IMR-90 (cell line): ENCODE results near the gene ROS1. TPM values are rescaled to one million over a fixed set of nuclear protein-coding genes. Genes with fewer than 3 reads are reported as not detected.

Experiments used
- ATAC-seq: fragments of 200-7000 bp; cut with Tn5 transposase; 2 replicates; pipeline ENCODE4 v1.9.1; 2020; ENCODE audit warnings: low read depth, mild to moderate bottlenecking, moderate library complexity
- BruUV-seq: library from RNA; stranded (reverse); fragments of 400-500 nt; replicated peaks from 2 replicates; lab custom pipeline; 2021; lab: Mats Ljungman, UMichigan
- CTCF ChIA-PET: fragments of 300-600 bp; formaldehyde crosslinking; extraction: SDS; loops from one replicate; lab custom pipeline; 2021; ENCODE audit warnings: antibody characterized with exemption; lab: Yijun Ruan, JAX
- POLR2A ChIA-PET: fragments of 300-600 bp; sonication (Branson Sonifier 250); formaldehyde crosslinking; loops from one replicate; lab custom pipeline; 2022; ENCODE audit warnings: antibody characterized with exemption; ENCODE audit not compliant: unreplicated experiment; lab: Charles Lee
- DNase-seq: peaks from one replicate; pipeline ENCODE4 v3.0.0; 2013
- H2AFZ ChIP-seq: replicated peaks from 2 replicates; pipeline ENCODE3; 2013; ENCODE audit warnings: low read length, mild to moderate bottlenecking; ENCODE audit not compliant: poor library complexity
- H2AK5ac ChIP-seq: 2 replicates; pipeline ENCODE4 v1.6.1; 2013; ENCODE audit warnings: low read depth, low read length, inconsistent platforms
- H2AK9ac ChIP-seq: replicated peaks from 2 replicates; pipeline ENCODE3; 2013; ENCODE audit warnings: mild to moderate bottlenecking, low read depth, low read length, moderate library complexity; ENCODE audit not compliant: poor library complexity
- H2BK120ac ChIP-seq: 2 replicates; pipeline ENCODE4 v1.6.1; 2013; ENCODE audit warnings: low read depth, low read length, inconsistent platforms
- H2BK15ac ChIP-seq: 3 replicates; pipeline ENCODE4 v1.6.1; 2013; ENCODE audit warnings: low read depth, low read length, inconsistent platforms
- H2BK20ac ChIP-seq: 2 replicates; pipeline ENCODE4 v1.6.1; 2013; ENCODE audit warnings: low read depth, mild to moderate bottlenecking, inconsistent platforms, low read length, moderate library complexity
- H2BK5ac ChIP-seq: 2 replicates; pipeline ENCODE4 v1.6.1; 2013; ENCODE audit warnings: mild to moderate bottlenecking, low read depth, low read length, inconsistent platforms; ENCODE audit not compliant: poor library complexity, severe bottlenecking
- H3K14ac ChIP-seq: replicated peaks from 2 replicates; pipeline ENCODE4 v1.6.1; 2013; ENCODE audit warnings: low read depth, low read length, inconsistent platforms
- H3K18ac ChIP-seq: 2 replicates; pipeline ENCODE4 v1.6.1; 2013; ENCODE audit warnings: low read depth, low read length, control low read depth
- H3K23ac ChIP-seq: 2 replicates; pipeline ENCODE4 v1.6.1; 2013; ENCODE audit warnings: low read depth, low read length, inconsistent platforms
- H3K27ac ChIP-seq: 2 replicates; pipeline ENCODE4 v1.5.1; 2013; ENCODE audit warnings: mild to moderate bottlenecking, control low read depth, low read length; ENCODE audit not compliant: insufficient read depth
- H3K27me3 ChIP-seq: 2 replicates; pipeline ENCODE4 v1.6.1; 2013; ENCODE audit warnings: low read length; ENCODE audit not compliant: control insufficient read depth, insufficient read depth
- H3K36me3 ChIP-seq: 2 replicates; pipeline ENCODE4 v1.6.1; 2013; ENCODE audit warnings: low read length, mixed read lengths; ENCODE audit not compliant: control insufficient read depth, insufficient read depth
- H3K4ac ChIP-seq: 2 replicates; pipeline ENCODE4 v1.6.1; 2013; ENCODE audit warnings: low read depth, low read length, inconsistent platforms
- H3K4me1 ChIP-seq: 2 replicates; pipeline ENCODE4 v1.6.1; 2013; ENCODE audit warnings: low read length, mixed read lengths; ENCODE audit not compliant: control insufficient read depth, insufficient read depth
- H3K4me2 ChIP-seq: 2 replicates; pipeline ENCODE4 v1.6.1; 2013; ENCODE audit warnings: low read depth, mild to moderate bottlenecking, control low read depth, low read length, moderate library complexity
- H3K4me3 ChIP-seq: 2 replicates; pipeline ENCODE4 v1.5.1; 2013; ENCODE audit warnings: low read depth, mild to moderate bottlenecking, control low read depth, low read length, moderate library complexity; ENCODE audit not compliant: insufficient read depth
- H3K56ac ChIP-seq: 2 replicates; pipeline ENCODE4 v1.6.1; 2013; ENCODE audit warnings: low read length, inconsistent platforms; ENCODE audit not compliant: insufficient read depth; ENCODE audit errors: extremely low read depth
- H3K79me1 ChIP-seq, 2 experiments: 2 replicates each; pipeline ENCODE4 v1.6.1; 2013; ENCODE audit warnings: low read length in 2 of 2, inconsistent platforms in 1 of 2, low read depth in 1 of 2
- H3K9ac ChIP-seq: 2 replicates; pipeline ENCODE4 v1.6.1; 2013; ENCODE audit warnings: low read depth, low read length, control low read depth
- H3K9me1 ChIP-seq: 2 replicates; pipeline ENCODE4 v1.6.1; 2013; ENCODE audit warnings: low read length, inconsistent platforms; ENCODE audit not compliant: insufficient read depth
- H3K9me3 ChIP-seq: 2 replicates; pipeline ENCODE4 v1.6.1; 2013; ENCODE audit warnings: low read length; ENCODE audit not compliant: control insufficient read depth, insufficient read depth
- H4K20me1 ChIP-seq: 2 replicates; pipeline ENCODE4 v1.6.1; 2013; ENCODE audit warnings: low read length, inconsistent platforms; ENCODE audit not compliant: insufficient read depth
- H4K5ac ChIP-seq: 2 replicates; pipeline ENCODE4 v1.6.1; 2013; ENCODE audit warnings: mild to moderate bottlenecking, low read depth, low read length, control low read depth
- H4K8ac ChIP-seq, 2 experiments: 2 replicates each; pipeline ENCODE4 v1.6.1; 2013; ENCODE audit warnings: low read depth in 2 of 2, low read length in 2 of 2, control low read depth in 1 of 2, inconsistent platforms in 1 of 2
- H4K91ac ChIP-seq: 2 replicates; pipeline ENCODE4 v1.6.1; 2013; ENCODE audit warnings: low read depth, low read length, inconsistent platforms; ENCODE audit not compliant: insufficient read depth
- BHLHE40 ChIP-seq: fragments of 150-350 bp; IDR thresholded peaks from 2 replicates; pipeline ENCODE4 v1.6.1; 2016; ENCODE audit warnings: mild to moderate bottlenecking, low read depth, low read length
- CEBPB ChIP-seq: IDR thresholded peaks from 2 replicates; pipeline ENCODE4 v1.6.1; 2012; ENCODE audit warnings: low read depth, low read length, improper control_type of control experiment
- CHD1 ChIP-seq: IDR thresholded peaks from 2 replicates; pipeline ENCODE4 v1.6.1; 2012; ENCODE audit warnings: low read depth, low read length, improper control_type of control experiment
- FOS ChIP-seq: fragments of 150-350 bp; IDR thresholded peaks from 2 replicates; pipeline ENCODE4 v1.6.1; 2016; ENCODE audit warnings: low read depth, low read length
- MAFK ChIP-seq: IDR thresholded peaks from 2 replicates; pipeline ENCODE4 v1.6.1; 2012; ENCODE audit warnings: low read depth, low read length, improper control_type of control experiment
- MAZ ChIP-seq: IDR thresholded peaks from 2 replicates; pipeline ENCODE4 v1.6.1; 2012; ENCODE audit warnings: low read depth, mild to moderate bottlenecking, low read length, improper control_type of control experiment, moderate library complexity, borderline replicate concordance
- MXI1 ChIP-seq: IDR thresholded peaks from 2 replicates; pipeline ENCODE4 v1.6.1; 2012; ENCODE audit warnings: low read depth, mild to moderate bottlenecking, low read length, moderate library complexity, borderline replicate concordance
- NFE2L2 ChIP-seq: fragments of 150-350 bp; IDR thresholded peaks from 2 replicates; pipeline ENCODE4 v1.6.1; 2016; ENCODE audit warnings: low read depth, mild to moderate bottlenecking, low read length
- POLR2A ChIP-seq: IDR thresholded peaks from 2 replicates; pipeline ENCODE4 v1.6.1; 2012; ENCODE audit warnings: mild to moderate bottlenecking, low read depth, low read length
- RAD21 ChIP-seq: IDR thresholded peaks from 2 replicates; pipeline ENCODE4 v1.6.1; 2012; ENCODE audit warnings: low read length, improper control_type of control experiment
- RCOR1 ChIP-seq: IDR thresholded peaks from 2 replicates; pipeline ENCODE4 v1.6.1; 2012; ENCODE audit warnings: mild to moderate bottlenecking, low read length, improper control_type of control experiment; ENCODE audit not compliant: insufficient replicate concordance
- RFX5 ChIP-seq: IDR thresholded peaks from 2 replicates; pipeline ENCODE4 v1.8.0; 2012; ENCODE audit warnings: low read depth, mild to moderate bottlenecking, low read length, moderate library complexity
- SMC3 ChIP-seq: fragments of 150-350 bp; IDR thresholded peaks from 2 replicates; pipeline ENCODE4 v1.6.1; 2016; ENCODE audit warnings: low read depth, mild to moderate bottlenecking, antibody characterized with exemption, low read length, moderate library complexity
- WGBS, 2 experiments: methylation state at CpG; one replicate each; pipeline versions ENCODE4 v1.1.5 to v1.1.7; 2013; ENCODE audit warnings: missing lambda C conversion rate in 2 of 2; ENCODE audit not compliant: insufficient read length in 1 of 2; ENCODE audit errors: extremely low coverage in 2 of 2; 5-methylcytosine and 5-hydroxymethylcytosine counted together
- dilution Hi-C: fragments of 300-500 bp; cut with HindIII; formaldehyde crosslinking; loops from one replicate; pipeline ENCODE4 v1.14.3; 2018; ENCODE audit warnings: low sequenced_read_pairs; ENCODE audit not compliant: unreplicated experiment
- in situ Hi-C: fragments of 300-500 bp; cut with MboI; formaldehyde crosslinking; loops from 3 replicates; pipeline ENCODE4 v1.14.3; 2019; ENCODE audit warnings: low sequenced_read_pairs, inconsistent platforms, mixed read lengths
- intact Hi-C: fragments of 100-400 bp; cut with micrococcal nuclease; formaldehyde crosslinking; loops from 2 replicates; pipeline ENCODE4 v1.10.0; 2022
- polyA plus RNA-seq, 3 experiments: library from polyadenylated mRNA; depleted of rRNA; stranded (reverse); fragments of >200 nt; gene quantifications; 2 replicates each; pipeline ENCODE4 v1.2.3, GENCODE V29; 2012; ENCODE audit warnings: low replicate concordance in 1 of 3
- total RNA-seq: library from RNA; depleted of rRNA; stranded (reverse); fragments of >200 nt; gene quantifications from 2 replicates; pipeline ENCODE4 v1.2.3, GENCODE V29; 2012
- TF ChIP-seq, protein P1 (sequence below): fragments of 150-350 bp; IDR thresholded peaks from 2 replicates; pipeline ENCODE4 v1.6.1; 2017; ENCODE audit warnings: mild to moderate bottlenecking, antibody characterized with exemption, low read length, low read depth
- TF ChIP-seq, protein P2 (sequence below): fragments of 150-350 bp; IDR thresholded peaks from 2 replicates; pipeline ENCODE4 v1.6.1; 2016; ENCODE audit warnings: low read depth, mild to moderate bottlenecking, low read length, moderate library complexity, borderline replicate concordance
- TF ChIP-seq, protein P3 (sequence below): conservative IDR thresholded peaks from 2 replicates; pipeline ENCODE4 v1.5.1; 2012; ENCODE audit warnings: mild to moderate bottlenecking, low read depth, low read length, improper control_type of control experiment

Gene ROS1
- total and polyA plus RNA-seq, 2 of the 4 experiments (the other 2 are of a cell fraction) = under 0.01 to 0.03 TPM

DNA sequence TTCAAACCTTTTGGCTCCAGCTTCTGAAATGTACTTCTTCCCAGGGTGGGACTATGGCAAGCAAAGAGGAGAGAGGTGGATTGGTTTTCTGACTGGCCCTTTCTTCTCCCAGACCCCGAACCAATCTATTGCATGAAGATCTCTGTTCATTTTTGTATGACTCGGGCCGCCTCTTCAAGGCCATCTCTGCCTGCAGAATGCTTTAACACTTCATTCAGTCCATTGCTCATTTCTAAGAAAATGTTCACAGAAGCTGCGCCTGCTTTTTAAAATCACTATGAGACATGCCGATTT, 158.7 kb downstream of the ROS1 start:
- ATAC-seq (no peak), DNase-seq (no peak)
- dilution Hi-C loops = no loop called here
- no peak overlapping the region for H4K8ac ChIP-seq
- CTCF ChIA-PET = no interaction called here
- H2BK120ac ChIP-seq = no peak overlapping the region
- TF ChIP-seq RCOR1 = no peak
- TF ChIP-seq, protein P1, sequence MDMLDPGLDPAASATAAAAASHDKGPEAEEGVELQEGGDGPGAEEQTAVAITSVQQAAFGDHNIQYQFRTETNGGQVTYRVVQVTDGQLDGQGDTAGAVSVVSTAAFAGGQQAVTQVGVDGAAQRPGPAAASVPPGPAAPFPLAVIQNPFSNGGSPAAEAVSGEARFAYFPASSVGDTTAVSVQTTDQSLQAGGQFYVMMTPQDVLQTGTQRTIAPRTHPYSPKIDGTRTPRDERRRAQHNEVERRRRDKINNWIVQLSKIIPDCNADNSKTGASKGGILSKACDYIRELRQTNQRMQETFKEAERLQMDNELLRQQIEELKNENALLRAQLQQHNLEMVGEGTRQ = no peak
- TF ChIP-seq, protein P2, sequence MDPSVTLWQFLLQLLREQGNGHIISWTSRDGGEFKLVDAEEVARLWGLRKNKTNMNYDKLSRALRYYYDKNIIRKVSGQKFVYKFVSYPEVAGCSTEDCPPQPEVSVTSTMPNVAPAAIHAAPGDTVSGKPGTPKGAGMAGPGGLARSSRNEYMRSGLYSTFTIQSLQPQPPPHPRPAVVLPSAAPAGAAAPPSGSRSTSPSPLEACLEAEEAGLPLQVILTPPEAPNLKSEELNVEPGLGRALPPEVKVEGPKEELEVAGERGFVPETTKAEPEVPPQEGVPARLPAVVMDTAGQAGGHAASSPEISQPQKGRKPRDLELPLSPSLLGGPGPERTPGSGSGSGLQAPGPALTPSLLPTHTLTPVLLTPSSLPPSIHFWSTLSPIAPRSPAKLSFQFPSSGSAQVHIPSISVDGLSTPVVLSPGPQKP = no peak
- TF ChIP-seq POLR2A = no peak
- TF ChIP-seq RFX5 = no peak
- no peak for TF ChIP-seq MAFK
- TF ChIP-seq SMC3 = no peak
- TF ChIP-seq BHLHE40 = no peak
- TF ChIP-seq MXI1 = no peak
- no peak for TF ChIP-seq MAZ
- TF ChIP-seq FOS = no peak
- TF ChIP-seq CEBPB = no peak
- no peak for TF ChIP-seq CHD1
- TF ChIP-seq RAD21 = no peak
- TF ChIP-seq, protein P3, sequence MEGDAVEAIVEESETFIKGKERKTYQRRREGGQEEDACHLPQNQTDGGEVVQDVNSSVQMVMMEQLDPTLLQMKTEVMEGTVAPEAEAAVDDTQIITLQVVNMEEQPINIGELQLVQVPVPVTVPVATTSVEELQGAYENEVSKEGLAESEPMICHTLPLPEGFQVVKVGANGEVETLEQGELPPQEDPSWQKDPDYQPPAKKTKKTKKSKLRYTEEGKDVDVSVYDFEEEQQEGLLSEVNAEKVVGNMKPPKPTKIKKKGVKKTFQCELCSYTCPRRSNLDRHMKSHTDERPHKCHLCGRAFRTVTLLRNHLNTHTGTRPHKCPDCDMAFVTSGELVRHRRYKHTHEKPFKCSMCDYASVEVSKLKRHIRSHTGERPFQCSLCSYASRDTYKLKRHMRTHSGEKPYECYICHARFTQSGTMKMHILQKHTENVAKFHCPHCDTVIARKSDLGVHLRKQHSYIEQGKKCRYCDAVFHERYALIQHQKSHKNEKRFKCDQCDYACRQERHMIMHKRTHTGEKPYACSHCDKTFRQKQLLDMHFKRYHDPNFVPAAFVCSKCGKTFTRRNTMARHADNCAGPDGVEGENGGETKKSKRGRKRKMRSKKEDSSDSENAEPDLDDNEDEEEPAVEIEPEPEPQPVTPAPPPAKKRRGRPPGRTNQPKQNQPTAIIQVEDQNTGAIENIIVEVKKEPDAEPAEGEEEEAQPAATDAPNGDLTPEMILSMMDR = no peak
- TF ChIP-seq NFE2L2 = no peak
- H3K36me3 ChIP-seq = no peaks in the 10 kb centered on the region
- H3K9ac ChIP-seq = no peak overlapping the region
- H3K23ac ChIP-seq = no peak overlapping the region
- POLR2A ChIA-PET = no interaction called here
- H3K4me3 ChIP-seq = no peak overlapping the region
- no peaks in the 10 kb centered on the region for H3K79me1 ChIP-seq
- no peak overlapping the region for H3K4ac ChIP-seq
- H4K20me1 ChIP-seq = no peaks in the 10 kb centered on the region
- no TSS peak for BruUV-seq
- no peak overlapping the region for H4K5ac ChIP-seq
- no peaks in the 10 kb centered on the region for H3K9me1 ChIP-seq
- WGBS, 2 experiments = no CpG with 5 or more reads among the region's 5 CpGs
- H3K4me1 ChIP-seq = no peaks in the 10 kb centered on the region; the same call in 1 of the 2 replicates
- H3K27ac ChIP-seq = no peak overlapping the region
- H2AK9ac ChIP-seq = no peak overlapping the region
- no peak overlapping the region for H3K14ac ChIP-seq
- no peak overlapping the region for H2AFZ ChIP-seq
- H3K56ac ChIP-seq = no peak overlapping the region
- peaks cover 4% of the 10 kb centered on the region for H3K9me3 ChIP-seq
- no peak overlapping the region for H3K18ac ChIP-seq
- in situ Hi-C loops = no loop called here
- intact Hi-C loops = no loop called here
- H2AK5ac ChIP-seq = no peak overlapping the region
- no peak overlapping the region for H4K91ac ChIP-seq
- no peak overlapping the region for H2BK15ac ChIP-seq
- H2BK20ac ChIP-seq = no peak overlapping the region
- no peak overlapping the region for H2BK5ac ChIP-seq
- H3K27me3 ChIP-seq = peaks cover 84% of the 10 kb centered on the region
- no peak overlapping the region for H3K4me2 ChIP-seq
